Rectal smooth muscle tissue (tissue), 1 donor: Measurements from ENCODE around the gene SOX10.
A peak's percentile ranks its signal among the peaks of the same experiment; 100 is the strongest.

Experiments used
- H3K27ac ChIP-seq: one replicate; pipeline ENCODE4 v1.7.0; 2013; ENCODE audit warnings: low read depth, low read length, inconsistent platforms
- H3K27me3 ChIP-seq: one replicate; pipeline ENCODE4 v1.7.0; 2013; ENCODE audit warnings: low read length; ENCODE audit not compliant: control insufficient read depth, insufficient read depth
- H3K36me3 ChIP-seq: one replicate; pipeline ENCODE4 v1.7.0; 2013; ENCODE audit warnings: low read length; ENCODE audit not compliant: control insufficient read depth, insufficient read depth
- H3K4me1 ChIP-seq: one replicate; pipeline ENCODE4 v1.7.0; 2013; ENCODE audit warnings: low read length; ENCODE audit not compliant: control insufficient read depth, insufficient read depth
- H3K4me3 ChIP-seq: one replicate; pipeline ENCODE4 v1.7.0; 2013; ENCODE audit warnings: low read length
- H3K9ac ChIP-seq: one replicate; pipeline ENCODE4 v1.7.0; 2013; ENCODE audit warnings: low read length

SOX10 gene

DNA sequence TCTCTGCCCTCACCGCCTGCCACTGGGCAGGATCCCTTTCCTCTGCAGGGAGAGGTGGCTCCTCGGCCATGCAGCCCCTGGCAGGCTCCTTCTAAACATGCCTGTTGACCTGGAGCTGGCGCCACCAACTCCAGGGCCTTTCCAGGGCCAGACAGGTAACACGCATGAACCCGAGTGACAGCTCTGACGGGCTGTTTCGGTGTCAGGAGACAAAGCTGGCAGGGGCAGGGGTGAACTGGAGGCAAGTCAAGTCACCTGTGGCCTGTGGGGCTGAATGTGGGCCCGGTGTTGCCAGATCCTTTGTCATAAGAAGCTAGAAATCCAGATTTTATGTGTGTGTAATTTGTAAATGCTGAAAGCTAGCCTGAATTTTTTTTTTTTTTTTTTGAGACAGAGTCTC lies 42.2 kb downstream of the SOX10 start:
- Histone ChIP-seq H3K27me3 (no peaks in the 10 kb centered on the region), H3K36me3 (peaks cover 24% of the 10 kb centered on the region), H3K4me3 (no peak overlapping the region), H3K4me1 (no peaks in the 10 kb centered on the region), H3K9ac (no peak overlapping the region), H3K27ac (no peak overlapping the region)

DNA sequence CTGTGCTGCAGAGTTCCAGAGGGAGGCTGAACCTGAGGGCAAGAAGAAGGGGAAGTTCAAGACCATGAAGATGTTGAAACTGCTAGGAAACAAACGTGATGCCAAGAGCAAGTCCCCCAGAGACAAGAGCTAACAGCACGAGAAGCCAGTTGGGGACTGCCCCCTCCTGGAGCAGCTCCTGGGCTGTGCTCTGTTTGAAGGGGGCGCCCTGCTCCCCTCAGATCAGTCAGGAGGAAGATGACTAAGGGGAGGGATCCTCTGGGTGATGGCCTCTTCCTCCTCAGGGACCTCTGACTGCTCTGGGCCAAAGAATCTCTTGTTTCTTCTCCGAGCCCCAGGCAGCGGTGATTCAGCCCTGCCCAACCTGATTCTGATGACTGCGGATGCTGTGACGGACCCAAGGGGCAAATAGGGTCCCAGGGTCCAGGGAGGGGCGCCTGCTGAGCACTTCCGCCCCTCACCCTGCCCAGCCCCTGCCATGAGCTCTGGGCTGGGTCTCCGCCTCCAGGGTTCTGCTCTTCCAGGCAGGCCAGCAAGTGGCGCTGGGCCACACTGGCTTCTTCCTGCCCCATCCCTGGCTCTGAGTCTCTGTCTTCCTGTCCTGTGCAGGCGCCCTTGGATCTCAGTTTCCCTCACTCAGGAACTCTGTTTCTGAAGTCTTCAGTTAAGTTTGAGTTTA lies 43.5 kb downstream of the SOX10 start:
- H3K4me1 ChIP-seq = no peaks in the 10 kb centered on the region
- H3K27ac ChIP-seq = no peak overlapping the region
- no peak overlapping the region for H3K4me3 ChIP-seq
- no peak overlapping the region for H3K9ac ChIP-seq
- H3K36me3 ChIP-seq = peaks cover 27% of the 10 kb centered on the region
- no peaks in the 10 kb centered on the region for H3K27me3 ChIP-seq

DNA sequence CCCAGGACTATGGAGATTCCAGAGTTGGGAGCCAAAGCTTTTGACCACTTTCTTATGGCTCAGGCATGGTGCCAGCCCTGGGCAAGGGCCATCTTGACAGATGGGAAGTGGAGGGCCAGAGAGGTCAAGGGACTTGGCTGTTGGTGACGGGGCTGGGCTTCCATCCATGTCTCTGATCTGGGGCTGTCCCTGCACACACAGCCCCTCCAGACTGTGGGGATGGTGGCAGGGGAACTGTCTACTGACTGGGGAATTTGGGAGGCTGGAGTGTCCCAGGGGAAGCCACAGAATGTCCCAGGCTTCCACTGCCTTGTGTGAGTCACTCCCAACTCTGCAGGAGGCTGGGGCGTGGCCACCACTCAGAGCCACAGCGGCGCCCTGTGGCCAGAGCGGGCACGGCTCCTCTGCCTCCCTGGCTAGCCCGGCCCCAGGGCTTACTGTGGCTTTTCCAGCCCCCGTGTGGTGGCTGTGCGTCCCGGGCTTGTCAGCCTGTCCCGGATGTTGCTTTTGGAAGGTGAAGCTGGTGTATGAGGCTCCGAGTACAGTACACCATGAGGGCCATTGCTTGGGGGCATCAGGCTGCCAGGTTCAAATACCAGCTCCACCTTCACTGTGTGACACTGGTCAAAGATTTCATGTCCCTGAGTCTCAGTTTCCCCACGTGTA lies 50.5 kb downstream of the SOX10 start:
- peaks cover 9% of the 10 kb centered on the region for H3K4me1 ChIP-seq
- H3K4me3 ChIP-seq = no peak overlapping the region
- peak overlapping the region; percentile 84 for H3K27ac ChIP-seq
- no peaks in the 10 kb centered on the region for H3K27me3 ChIP-seq
- peaks cover 37% of the 10 kb centered on the region for H3K36me3 ChIP-seq
- peak overlapping the region; percentile 34 for H3K9ac ChIP-seq

DNA sequence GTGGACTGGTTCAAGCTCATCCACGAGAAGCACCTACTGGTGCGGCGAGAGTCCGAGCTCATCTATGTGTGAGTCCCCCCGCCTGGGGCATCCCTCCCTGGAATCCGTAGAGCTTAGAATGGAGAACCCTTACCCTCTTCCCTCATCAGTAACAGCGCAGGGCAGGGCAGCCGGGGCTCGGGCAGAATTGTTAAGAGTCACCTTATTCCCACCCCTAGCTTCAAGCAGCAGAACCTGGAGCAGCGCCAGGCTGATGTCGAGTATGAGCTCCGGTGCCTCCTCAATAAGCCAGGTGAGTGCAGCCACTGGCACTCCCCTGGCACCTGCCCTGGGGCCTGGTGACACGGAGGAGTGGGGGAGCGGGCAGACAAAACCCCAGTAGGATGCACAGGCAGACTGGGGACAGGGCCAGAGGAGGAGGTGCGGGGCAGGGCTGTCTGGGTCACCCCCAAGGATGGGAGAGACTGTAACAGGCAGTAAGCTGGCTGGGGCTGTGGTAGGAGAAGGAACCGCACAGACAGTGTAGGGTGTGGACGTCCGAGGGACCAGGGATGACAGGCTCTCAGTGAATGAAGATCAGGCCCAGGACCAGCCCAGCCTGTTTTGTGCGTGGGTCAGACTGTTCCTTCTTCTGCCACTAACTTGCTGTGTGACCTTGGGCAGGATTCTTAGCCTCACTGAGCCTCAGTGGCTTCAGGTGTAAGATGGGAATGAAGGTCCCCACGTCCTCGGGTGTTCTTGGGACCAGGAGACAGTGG lies 51.4 kb downstream of the SOX10 start:
- Histone ChIP-seq H3K27me3 (no peaks in the 10 kb centered on the region), H3K36me3 (peaks cover 41% of the 10 kb centered on the region), H3K4me1 (peaks cover 9% of the 10 kb centered on the region), H3K27ac (peak overlapping the region; percentile 84), H3K4me3 (no peak overlapping the region), H3K9ac (peak overlapping the region; percentile 34)

DNA sequence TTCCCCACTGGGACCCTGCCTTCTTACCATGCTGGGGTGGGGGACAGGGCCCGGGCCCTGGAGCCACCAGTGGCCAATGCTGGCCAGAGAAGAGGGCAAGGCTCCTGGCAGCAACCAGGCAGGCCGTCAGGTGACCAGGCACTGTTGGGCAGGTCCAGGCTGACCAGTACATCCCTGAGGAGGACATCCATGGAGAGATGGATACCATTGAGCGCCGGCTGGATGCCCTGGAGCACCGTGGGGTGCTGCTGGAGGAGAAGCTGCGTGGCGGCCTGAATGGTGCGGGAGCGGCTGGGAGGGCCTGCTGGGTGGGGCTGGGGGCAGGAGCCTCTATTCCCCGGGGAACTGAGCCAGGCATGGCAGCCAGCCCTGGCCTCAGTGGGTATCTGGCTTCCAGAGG lies 52.0 kb downstream of the SOX10 start:
- no peak overlapping the region for H3K9ac ChIP-seq
- H3K27me3 ChIP-seq = no peaks in the 10 kb centered on the region
- peaks cover 39% of the 10 kb centered on the region for H3K36me3 ChIP-seq
- no peak overlapping the region for H3K4me3 ChIP-seq
- H3K4me1 ChIP-seq = peaks cover 9% of the 10 kb centered on the region
- H3K27ac ChIP-seq = peak overlapping the region; percentile 84

DNA sequence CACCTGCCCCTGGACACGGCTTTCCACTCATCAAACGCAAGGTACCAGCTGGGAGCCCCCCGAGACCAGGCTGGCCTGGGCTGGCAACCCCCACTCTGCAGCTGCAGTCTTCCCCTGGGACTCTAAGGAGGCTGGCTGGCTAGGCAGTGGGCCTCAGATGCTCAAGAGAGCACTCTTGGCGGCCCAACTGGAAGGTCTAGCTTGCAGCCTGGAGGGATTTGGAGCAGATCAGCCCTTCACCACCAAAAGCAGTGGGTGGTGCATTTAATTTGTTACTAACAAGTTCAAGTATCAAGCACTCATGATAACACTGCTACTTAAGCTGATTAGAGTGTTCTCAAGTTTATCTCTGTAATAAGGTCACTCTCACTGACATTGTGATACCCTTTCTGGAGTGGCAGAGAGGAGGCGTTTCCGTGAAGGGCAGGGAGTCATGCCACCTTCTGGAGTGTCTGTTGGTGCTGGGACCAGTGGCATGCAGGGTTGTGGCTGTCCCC lies 52.4 kb downstream of the SOX10 start:
- Histone ChIP-seq H3K27ac (peak overlapping the region; percentile 84), H3K27me3 (no peaks in the 10 kb centered on the region), H3K9ac (no peak overlapping the region), H3K4me1 (peaks cover 9% of the 10 kb centered on the region), H3K4me3 (no peak overlapping the region), H3K36me3 (peaks cover 38% of the 10 kb centered on the region)

DNA sequence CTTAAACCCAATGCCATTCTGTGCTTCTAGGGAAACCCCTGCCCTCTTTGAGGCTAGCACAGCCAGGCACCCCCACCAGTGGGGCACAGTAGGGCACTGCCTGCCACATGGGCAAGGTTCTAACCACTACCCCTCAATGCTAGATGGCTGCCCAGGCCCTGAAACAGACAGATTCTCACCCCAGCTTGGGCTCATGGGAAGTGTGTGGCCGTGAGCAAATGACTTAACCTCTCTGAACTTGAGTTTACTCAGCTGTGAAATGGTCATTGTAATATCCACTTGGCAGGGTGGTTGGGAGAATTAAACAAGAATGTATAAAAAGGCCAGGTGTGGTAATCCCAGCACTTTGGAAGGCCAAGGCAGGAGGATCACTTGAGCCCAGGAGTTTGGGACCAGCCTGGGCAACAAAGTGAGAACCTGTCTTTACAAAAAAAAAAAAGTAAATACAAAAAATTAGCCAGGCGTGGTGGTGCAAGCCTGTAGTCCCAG lies 53.4 kb downstream of the SOX10 start:
- Histone ChIP-seq H3K27me3 (no peaks in the 10 kb centered on the region), H3K4me3 (no peak overlapping the region), H3K4me1 (peaks cover 9% of the 10 kb centered on the region), H3K36me3 (peaks cover 46% of the 10 kb centered on the region), H3K9ac (no peak overlapping the region), H3K27ac (peak overlapping the region; percentile 11)

DNA sequence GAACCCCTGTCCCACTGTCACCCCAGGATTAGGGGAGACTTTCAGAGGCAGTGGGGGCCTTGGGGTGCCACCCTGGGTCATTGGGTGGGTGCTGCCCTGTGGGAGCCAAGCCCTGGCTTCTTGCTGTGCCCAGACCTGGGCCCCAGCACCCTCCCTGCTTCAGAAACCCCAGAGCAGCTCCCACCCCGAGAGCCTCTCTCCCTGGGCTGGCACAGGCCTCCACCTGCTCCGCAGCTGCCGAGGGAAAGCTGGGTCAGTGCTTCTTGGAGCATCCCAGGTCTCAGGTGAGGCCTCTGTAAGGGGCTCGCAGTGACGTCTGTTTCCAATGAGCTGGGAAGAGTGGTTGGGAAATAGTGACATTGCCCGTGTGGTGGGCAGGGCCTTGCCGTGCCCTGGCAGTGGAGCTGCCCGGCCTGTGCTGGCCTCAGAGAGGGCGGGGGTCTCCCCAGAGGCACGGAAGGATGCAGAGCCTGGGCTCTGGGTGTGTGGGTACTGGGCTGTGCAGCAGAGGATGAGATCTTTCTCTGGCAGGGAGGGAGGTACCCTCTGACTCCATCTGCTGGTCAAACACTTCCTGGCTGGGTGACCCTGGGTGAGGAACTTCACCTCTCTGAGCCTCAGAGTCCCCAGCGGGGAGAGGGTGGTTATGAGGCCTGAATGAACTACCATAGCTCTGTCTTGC lies 53.9 kb downstream of the SOX10 start:
- Histone ChIP-seq H3K27me3 (no peaks in the 10 kb centered on the region), H3K9ac (no peak overlapping the region), H3K36me3 (peaks cover 51% of the 10 kb centered on the region), H3K4me3 (no peak overlapping the region), H3K27ac (peak overlapping the region; percentile 34), H3K4me1 (peaks cover 9% of the 10 kb centered on the region)

DNA sequence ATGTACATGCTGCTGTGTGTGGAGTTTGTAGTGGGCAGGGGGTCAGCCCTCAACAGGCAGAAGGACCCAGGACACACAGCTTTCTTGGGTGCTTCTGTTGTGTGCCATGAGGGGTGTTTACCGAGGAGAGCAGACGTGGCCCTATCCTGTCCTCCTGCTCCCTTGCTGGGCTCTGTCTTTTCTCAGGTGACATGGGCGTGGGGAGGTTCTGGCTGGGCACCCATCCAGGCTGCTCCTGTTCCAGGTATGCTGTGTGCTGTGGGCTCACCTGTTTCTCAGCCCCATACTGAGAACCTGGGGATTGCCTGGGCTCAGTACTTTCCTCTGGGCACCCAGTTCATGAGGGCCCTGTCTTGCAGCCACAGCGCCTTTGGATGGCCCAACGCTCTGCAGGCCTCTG lies 55.0 kb downstream of the SOX10 start:
- H3K27ac ChIP-seq = peak overlapping the region; percentile 34
- H3K27me3 ChIP-seq = no peaks in the 10 kb centered on the region
- H3K36me3 ChIP-seq = peaks cover 61% of the 10 kb centered on the region
- no peak overlapping the region for H3K9ac ChIP-seq
- H3K4me1 ChIP-seq = peaks cover 9% of the 10 kb centered on the region
- H3K4me3 ChIP-seq = no peak overlapping the region

DNA sequence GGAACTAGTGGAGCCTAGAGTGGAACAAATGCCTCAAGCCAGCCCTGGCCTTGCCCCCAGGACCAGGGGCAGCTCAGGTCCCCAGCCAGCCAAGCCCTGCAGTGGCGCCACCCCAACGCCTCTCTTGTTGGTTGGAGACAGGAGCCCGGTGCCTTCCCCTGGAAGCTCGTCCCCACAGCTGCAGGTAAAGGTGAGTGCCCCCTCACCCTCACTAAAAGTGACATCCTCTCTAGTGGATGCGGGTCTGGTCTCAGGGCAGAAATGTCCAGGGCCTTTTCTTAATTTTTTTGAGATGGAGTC lies 56.8 kb downstream of the SOX10 start:
- no peaks in the 10 kb centered on the region for H3K4me1 ChIP-seq
- no peak overlapping the region for H3K9ac ChIP-seq
- no peaks in the 10 kb centered on the region for H3K27me3 ChIP-seq
- H3K4me3 ChIP-seq = no peak overlapping the region
- H3K36me3 ChIP-seq = peaks cover 58% of the 10 kb centered on the region
- H3K27ac ChIP-seq = no peak overlapping the region

DNA sequence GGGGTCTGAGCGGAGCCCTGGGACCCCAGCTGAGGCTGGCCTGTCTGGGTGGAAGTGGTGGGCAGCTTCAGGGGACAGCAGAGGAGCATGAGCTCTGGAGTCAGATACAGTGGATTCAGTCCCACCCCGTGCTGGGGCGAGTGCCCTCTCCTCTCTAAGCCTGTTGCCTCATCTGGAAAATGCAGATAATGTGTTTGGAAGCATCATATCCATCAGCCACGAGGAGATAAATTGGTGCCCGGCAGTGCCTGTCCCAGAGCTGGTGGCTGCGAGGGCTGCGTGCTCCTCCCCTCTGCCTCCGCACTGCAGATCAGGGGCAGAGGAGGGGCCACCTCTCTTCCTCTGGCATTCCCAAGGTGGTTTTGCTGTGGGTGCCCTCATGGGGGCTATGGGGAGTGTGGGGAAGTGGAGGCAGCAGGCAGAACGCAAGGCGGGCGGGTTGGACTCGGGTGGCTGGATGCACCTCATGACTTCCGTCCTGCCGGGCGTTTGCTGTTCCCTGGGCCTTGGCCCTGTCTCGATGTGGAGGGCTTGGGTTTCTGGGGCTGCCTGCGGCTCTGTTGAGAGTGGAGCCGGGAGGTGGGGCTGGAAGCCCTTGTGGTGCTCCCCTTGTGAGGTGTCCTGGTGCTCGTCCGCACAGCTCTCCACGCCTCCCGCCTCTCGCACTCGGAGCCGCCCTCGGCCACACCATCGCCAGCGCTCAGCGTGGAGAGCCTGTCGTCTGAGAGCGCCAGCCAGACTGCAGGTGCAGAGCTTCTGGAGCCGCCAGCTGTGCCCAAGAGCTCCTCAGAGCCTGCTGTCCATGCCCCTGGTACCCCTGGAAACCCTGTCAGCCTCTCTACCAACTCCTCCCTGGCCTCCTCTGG lies 57.4 kb downstream of the SOX10 start:
- Histone ChIP-seq H3K27me3 (no peaks in the 10 kb centered on the region), H3K4me3 (no peak overlapping the region), H3K36me3 (peaks cover 53% of the 10 kb centered on the region), H3K4me1 (no peaks in the 10 kb centered on the region), H3K27ac (peak overlapping the region; percentile 24), H3K9ac (no peak overlapping the region)
